Testis (tissue), 2 donors: ENCODE data around the gene IFNK.

ENCODE experiments used
- POLR2A ChIP-seq: fragments of 450-650 bp; IDR thresholded peaks from one replicate; pipeline ENCODE4 v1.6.1; 2017; ENCODE audit warnings: antibody characterized with exemption, mild to moderate bottlenecking, moderate library complexity
- TF ChIP-seq, protein P1 (sequence below), 3 experiments: fragments of 450-650 bp in 2 of 3; fragments of 200-600 bp in 1 of 3; sonication (generic) in 1 of 3; IDR thresholded peaks; one replicate each; pipeline ENCODE4 v1.5.1; 2016 to 2019; ENCODE audit warnings: antibody characterized with exemption in 3 of 3, mild to moderate bottlenecking in 2 of 3, moderate library complexity in 1 of 3

DNA sequence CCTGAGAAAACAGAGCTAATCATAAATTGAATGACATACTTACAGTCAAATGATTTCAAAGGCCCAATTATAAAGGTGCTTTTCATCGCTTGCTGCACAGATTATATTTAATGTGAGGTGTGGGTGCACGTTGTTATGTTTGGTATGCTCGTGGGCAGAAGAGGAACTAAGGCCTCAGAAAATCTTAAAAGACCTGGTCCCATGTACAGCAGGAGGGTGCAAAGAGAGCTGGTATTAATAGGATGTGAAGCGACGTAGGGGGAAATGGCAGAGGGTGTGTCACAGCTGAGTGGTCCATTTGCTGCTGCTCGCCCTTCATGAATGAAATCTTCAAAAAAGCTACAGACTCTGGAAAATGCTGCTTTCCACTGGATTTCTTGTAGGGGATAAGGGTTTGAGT lies 40.5 kb upstream of the IFNK start:
- TF ChIP-seq, protein P1, sequence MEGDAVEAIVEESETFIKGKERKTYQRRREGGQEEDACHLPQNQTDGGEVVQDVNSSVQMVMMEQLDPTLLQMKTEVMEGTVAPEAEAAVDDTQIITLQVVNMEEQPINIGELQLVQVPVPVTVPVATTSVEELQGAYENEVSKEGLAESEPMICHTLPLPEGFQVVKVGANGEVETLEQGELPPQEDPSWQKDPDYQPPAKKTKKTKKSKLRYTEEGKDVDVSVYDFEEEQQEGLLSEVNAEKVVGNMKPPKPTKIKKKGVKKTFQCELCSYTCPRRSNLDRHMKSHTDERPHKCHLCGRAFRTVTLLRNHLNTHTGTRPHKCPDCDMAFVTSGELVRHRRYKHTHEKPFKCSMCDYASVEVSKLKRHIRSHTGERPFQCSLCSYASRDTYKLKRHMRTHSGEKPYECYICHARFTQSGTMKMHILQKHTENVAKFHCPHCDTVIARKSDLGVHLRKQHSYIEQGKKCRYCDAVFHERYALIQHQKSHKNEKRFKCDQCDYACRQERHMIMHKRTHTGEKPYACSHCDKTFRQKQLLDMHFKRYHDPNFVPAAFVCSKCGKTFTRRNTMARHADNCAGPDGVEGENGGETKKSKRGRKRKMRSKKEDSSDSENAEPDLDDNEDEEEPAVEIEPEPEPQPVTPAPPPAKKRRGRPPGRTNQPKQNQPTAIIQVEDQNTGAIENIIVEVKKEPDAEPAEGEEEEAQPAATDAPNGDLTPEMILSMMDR (IDR thresholded peaks at IDR 0.05) = no peak
- TF ChIP-seq POLR2A = no peak
